GM12872 (cell line): Measurements from ENCODE around the gene FAM83G.

Experiments used
- CTCF ChIP-seq: IDR thresholded peaks from 3 replicates; pipeline ENCODE4 v1.5.1; 2011; ENCODE audit warnings: low read depth, mild to moderate bottlenecking, low read length, moderate library complexity; ENCODE audit not compliant: insufficient read depth

FAM83G gene

GRCh38 chr17:19002805-19003542, 1.6 kb downstream of the FAM83G start:
- no peak for TF ChIP-seq CTCF

GRCh38 chr17:19001907-19002590, 2.5 kb downstream of the FAM83G start:
- no peak for TF ChIP-seq CTCF

GRCh38 chr17:19000531-19001325, 3.8 kb downstream of the FAM83G start:
- TF ChIP-seq CTCF, result no peak

- TF ChIP-seq CTCF, result no peak
Observed at GRCh38 chr17:18999911-19000310, 4.7 kb downstream of the FAM83G start.

GRCh38 chr17:18999394-18999793, 5.2 kb downstream of the FAM83G start:
- TF ChIP-seq CTCF, result no peak

GRCh38 chr17:18997650-18998196, 6.8 kb downstream of the FAM83G start:
- TF ChIP-seq CTCF, result no peak

GRCh38 chr17:18996458-18996857, 8.1 kb downstream of the FAM83G start:
- no peak for TF ChIP-seq CTCF
